GM19463 (cell line): ENCODE results near the gene KMT5B.

ENCODE experiments used
- ATAC-seq: cut with Tn5 transposase; IDR thresholded peaks from one replicate; pipeline ENCODE4 v1.9.1; 2021; ENCODE audit warnings: mild to moderate bottlenecking, moderate library complexity; ENCODE audit not compliant: unreplicated experiment

KMT5B gene

DNA sequence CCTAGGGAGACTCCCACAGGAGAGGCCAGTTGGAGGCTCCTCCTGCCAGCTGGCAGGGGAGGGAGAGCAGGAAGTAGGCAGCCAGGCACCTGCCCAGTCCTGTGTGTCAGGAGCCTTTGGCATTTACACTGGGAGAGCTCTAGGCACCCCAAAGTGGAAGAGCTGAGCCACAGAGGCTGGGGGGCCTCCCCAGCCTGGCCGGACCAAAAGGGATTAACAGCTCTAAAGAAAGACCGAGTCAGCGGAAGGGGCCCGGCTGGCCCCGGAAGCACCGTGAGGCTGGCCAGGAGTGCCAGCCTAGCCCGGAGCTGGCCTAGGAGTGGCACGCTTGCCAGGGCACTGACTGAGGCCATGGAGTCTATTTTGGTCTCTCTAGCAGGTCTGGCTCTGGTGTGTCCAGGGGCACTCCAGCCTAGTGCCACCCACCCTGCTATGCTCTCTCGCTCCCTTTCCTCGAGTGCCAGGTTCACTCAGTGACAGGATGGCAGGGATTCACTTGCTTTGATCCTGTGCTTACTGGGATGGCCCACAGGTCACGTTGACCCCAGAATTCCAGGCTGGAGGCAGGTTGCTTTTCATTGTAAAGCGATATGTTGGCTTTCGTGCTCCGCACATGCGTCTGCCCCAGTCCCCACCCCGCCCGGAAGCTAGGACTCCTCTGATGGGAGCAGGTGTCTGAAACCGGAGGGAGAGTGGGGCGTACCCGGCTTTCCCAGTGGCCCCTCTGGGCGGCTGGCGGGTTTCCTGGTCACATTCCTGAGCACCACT, 3.3 kb upstream of the KMT5B start:
- no peak for ATAC-seq

DNA sequence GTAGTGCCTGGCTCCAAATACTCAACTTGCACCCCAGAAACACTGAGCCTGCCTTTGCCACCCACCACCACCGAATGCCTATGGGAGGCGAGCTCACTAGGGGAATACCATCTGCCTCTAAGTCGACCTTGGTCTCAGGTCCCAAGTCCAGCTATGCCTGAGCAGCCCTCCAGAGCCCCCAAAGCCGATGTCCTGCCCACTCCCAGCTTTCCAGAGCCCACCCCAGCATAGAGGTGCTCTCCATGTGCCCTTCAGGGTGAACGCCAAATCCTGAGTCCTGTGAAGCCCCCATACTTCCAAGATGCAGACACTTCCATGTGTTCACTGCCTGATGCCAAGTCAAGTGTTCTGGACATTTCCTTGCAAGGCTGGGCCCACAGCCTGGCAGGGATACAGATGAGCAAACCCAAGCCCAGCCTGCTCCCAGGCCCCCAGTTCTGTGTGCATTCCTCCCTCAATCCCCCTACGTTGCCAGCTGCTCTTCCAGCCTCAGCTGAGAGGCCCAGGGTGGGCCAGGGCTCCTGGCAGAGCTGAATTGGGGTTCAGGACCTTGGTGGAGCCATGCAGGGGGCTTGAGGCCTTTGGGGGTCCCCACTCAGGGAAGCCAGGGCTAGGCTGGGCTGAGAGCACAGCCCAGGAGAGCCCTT, 2.6 kb upstream of the KMT5B start:
- ATAC-seq = no peak

DNA sequence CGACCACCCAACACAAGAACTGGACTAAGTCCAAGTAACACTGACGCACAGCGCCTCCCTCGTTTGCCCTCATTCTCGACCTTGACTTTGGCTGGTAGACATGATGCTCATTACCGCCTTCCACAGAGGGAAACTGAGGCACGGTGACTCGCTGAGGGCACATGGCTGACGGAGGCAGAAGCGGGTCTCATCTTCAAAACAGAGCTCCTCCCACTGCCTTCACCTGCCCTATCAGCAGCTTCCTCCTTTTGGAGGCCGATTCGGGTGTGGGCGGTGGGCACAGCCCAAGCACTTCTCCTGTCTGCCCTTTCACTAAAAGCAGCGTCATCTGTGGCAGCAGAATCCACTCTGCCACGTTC, 2.0 kb upstream of the KMT5B start:
- ATAC-seq = no peak

- ATAC-seq = no peak
These were observed 1.3 kb upstream of the KMT5B start for GRCh38 chr11:68214173-68215086.

DNA sequence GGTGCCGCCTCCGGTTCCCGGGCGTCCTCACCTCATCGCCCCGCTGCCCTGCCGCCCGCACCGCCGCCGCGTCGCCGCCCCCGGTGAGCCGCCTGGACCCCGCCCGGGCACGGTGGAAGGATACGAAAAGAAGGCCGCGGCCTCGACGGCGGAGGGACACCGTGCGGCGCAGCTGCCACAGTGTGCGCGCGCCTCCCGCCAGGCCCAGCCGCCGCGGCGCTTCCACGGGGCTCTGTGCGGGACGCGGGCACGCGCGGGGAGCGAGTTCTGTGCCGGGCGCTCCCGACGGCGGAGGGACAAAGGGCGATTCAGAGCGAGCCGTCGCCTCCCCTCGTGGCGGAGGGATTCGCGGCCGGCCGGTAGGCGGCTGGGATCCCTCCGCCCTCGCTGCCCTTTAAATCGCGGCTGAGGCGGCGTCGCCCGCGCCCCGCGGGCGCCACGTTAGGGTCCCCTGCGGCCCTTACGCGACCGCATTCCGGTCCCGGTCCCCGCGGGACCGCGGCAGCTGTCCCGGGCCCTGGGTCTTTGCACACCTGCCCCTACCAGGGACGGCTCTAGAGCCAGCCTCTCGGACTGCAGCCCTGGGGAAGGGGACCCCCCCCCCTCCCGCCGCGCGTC, 568 bp upstream of the KMT5B start:
- ATAC-seq = no peak

DNA sequence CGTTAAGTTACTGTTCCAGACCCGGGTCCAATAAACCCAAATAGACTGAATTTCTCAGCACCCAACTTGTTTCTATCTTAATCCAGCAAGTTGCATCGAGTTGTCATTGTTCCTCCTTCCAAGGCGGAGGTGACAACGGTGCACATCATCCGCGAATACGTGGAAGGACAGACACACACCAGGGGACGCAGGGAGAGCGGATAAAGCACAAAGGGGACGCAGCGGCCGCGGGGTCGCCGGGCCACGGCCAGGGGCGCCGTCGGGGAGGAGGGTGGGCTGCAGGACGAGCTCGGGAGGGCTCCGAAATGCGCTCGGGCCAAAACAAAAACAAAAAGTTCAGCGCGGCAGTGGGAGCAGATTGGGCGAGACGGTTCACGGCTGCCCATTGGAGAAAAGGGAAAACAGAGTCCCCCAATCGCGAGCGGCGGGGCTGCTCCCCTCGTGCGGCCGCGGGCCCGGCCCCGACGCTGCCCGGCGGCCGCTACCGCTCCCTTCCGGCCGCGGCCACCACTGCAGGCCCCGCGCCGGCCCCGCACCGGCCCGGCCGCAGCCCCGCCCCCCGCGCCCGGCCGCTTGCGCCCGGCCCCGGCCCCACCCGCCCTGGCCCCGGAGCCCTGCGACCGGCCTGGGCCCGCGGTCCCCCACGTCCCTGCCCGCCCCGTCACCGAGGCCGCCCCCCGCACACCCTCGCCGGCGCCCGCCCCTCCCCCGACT, 518 bp downstream of the KMT5B start:
- no peak for ATAC-seq

DNA sequence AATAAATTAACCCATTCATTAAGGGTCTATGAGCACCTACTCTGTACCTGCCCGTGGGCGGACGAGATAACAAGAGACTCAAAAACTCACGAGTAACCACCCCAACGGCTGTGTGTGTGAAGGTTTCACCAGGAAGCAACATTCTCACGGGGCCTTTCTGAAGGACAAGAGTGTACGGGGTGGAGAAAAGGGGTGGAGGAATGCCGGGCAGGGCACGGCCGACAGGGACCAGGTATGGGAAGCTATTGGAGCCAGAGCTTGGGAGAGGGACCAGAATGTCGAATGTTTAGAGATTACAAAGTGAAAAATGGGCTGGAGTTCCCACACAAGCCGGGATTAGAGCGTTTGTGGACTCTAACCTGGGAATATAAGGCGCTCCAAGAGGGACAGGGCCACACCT, 1.6 kb downstream of the KMT5B start:
- ATAC-seq = no peak

DNA sequence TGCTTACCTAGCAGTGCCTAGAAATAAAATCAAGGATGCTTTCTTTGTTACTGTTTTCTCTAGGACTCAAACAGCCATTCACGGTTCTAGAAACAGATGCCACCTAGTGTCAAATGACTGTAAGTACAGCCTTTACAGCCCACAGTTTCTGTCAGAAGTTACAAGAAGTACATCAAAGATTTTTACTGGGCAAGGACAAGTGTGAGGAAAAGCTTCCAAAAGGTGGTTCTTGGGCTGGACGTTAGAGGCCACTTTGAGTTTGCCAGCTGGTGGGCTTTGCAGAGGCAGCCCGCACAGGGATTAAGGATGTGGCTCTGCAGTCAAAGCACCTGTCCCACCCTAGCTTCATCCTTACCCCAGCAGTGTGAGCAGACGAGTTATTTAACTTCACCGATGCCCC, 6.9 kb downstream of the KMT5B start:
- no peak for ATAC-seq

GRCh38 chr11:68204402-68204801, 8.7 kb downstream of the KMT5B start:
- no peak for ATAC-seq

- no peak for ATAC-seq
These were observed 10.9 kb downstream of the KMT5B start for GRCh38 chr11:68202165-68202564.

GRCh38 chr11:68201492-68201891, 11.6 kb downstream of the KMT5B start:
- ATAC-seq = no peak

DNA sequence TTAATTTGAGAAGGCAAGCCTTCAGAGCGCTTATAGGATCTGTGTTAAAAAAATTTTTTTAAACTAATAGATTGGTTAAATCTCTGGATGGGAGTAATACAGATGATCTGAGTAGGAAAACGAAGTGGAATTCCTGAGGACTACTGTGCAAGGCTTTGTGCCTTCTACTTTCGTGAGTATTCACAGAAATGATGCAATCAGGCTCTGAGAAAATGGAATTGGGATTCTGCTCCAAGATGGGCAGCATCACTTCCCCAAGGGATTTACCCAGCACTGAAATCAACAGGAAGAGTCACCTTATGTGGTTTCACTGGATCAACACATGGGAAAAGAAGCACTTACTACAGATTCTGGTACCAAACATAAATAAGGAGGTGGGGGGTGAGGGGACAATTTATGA, 12.5 kb downstream of the KMT5B start:
- ATAC-seq = no peak

GRCh38 chr11:68199295-68199987, 13.7 kb downstream of the KMT5B start:
- ATAC-seq = no peak

- no peak for ATAC-seq
These were observed 16.9 kb downstream of the KMT5B start for GRCh38 chr11:68196219-68196618.

DNA sequence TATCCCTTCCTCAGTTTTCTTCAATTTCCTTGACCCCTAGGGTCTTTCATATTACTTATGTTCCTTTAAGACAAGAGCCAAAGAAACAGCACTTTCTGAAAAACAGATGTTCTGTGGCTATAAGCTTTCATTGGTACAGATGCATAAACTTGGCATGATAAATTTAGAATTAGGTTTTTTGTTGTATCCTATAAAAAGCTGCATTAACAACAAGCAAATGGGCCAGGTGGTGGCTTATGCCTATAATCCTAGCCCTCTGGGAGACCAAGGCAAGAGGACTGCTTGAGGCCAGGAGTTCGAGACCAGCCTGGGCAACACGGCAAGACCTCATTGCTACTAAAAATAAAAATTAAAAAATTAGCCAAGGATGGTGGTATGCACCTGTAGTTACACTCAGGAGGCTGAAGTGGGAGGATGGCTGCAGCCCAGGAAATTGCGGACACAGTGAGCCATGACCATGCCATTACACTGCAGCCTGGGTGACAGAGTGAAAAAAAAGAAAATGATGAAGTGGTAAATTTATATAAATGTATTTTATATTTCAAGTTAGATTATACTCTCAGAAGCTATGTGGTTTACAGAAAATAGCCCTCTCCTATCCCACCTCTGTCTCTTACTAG, 18.3 kb downstream of the KMT5B start:
- ATAC-seq = no peak

DNA sequence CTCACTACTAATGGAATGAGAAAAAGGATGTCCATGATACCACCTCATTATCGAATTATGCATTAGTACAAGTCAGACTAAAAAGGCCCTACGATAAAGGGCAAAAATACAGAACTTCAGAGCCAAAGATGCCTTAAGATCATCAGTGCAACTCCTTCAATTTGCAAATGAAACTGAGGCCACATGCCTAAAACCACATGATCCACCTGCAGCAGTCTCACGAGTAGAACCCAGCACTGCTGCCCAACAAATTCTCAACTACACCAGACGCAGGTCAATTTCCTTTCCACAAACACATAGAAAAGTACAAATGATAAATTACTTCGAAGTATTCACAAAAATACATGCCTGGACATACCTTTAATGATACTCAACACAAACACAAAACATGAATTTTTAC, 20.1 kb downstream of the KMT5B start:
- ATAC-seq = no peak

DNA sequence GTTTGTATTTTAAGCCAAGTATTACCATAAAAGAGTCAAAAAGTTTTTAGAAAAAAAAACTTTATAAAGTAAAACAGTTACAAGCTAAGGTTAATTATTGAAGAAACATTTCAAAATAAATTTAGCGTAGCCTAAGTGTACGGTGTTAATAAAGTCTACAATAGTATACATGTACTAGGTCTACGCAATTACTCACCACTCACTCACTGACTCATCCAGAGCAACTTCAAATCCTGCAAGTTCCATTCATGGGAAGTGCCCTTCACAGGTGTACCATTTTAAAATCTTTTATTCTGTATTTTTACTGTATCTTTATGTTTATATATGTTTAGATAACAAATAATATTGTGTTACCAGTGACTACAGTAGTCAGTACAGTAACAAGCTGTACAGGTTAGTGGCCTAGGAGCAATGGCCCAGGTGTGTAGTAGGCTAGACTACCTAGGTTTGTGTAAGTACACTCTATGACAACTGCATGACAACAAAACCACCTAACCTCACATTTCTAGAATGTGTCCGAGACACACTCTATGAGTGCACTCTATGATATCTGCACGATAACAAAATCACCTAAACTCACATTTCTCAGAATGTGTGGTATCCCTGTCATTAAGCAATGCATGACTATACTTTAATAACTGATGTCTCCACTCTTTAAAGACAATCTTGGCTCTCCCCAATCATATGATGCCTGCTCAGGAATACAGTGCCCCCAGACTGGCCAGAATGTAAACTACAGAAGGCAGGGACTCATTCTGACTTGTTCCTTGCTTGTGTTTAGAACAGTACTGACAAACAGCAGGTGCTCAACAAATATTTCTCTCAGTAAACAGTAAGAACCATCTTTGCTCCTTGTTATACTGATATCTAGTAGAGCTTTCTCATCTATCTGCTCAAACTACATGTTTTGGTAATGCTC, 21.2 kb downstream of the KMT5B start:
- ATAC-seq = no peak

GRCh38 chr11:68189888-68190287, 23.2 kb downstream of the KMT5B start:
- no peak for ATAC-seq

GRCh38 chr11:68189082-68189481, 24.0 kb downstream of the KMT5B start:
- ATAC-seq = no peak
